Measurements from ENCODE around the gene PTPN18. TPM values are rescaled to one million over a fixed set of nuclear protein-coding genes. Genes with fewer than 3 reads are reported as not detected.
A peak's percentile ranks its signal among the peaks of the same experiment; 100 is the strongest.

The PTPN18 gene, protein sequence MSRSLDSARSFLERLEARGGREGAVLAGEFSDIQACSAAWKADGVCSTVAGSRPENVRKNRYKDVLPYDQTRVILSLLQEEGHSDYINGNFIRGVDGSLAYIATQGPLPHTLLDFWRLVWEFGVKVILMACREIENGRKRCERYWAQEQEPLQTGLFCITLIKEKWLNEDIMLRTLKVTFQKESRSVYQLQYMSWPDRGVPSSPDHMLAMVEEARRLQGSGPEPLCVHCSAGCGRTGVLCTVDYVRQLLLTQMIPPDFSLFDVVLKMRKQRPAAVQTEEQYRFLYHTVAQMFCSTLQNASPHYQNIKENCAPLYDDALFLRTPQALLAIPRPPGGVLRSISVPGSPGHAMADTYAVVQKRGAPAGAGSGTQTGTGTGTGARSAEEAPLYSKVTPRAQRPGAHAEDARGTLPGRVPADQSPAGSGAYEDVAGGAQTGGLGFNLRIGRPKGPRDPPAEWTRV
- total RNA-seq, result 72.6 and 72.9 TPM in 2 replicates

- no peaks in the 10 kb centered on the region for H3K9me3 Mint-ChIP-seq
- H3K27me3 Mint-ChIP-seq (ENCODE audit: low read depth), result peaks cover 2% of the 10 kb centered on the region
- H3K27ac Mint-ChIP-seq, result no peak within 1 kb of the TSS
- DNase-seq (ENCODE audit: low spot score), result peak; percentile 55
- peaks cover 13% of the 10 kb centered on the region for H3K4me1 Mint-ChIP-seq (ENCODE audit: low read depth)
- intact Hi-C loops (cut with micrococcal nuclease), result loop anchor here (1.0 to 2.0 kb wide), 2 partner anchors 14 to 15 kb away; partner anchors contain the start of gene IMP4
- H3K36me3 Mint-ChIP-seq (ENCODE audit: low read depth), result peaks cover 3% of the 10 kb centered on the region
- peak within 1 kb of the TSS; percentile 81 for H3K4me3 Mint-ChIP-seq (ENCODE audit: low read depth)
These were observed at the start of gene PTPN18 for GRCh38 chr2:130355578-130356431. TSS of gene PTPN18 (plus strand) at chr2:130356056. CDS start at chr2:130356108, 52 bp downstream.

DNA sequence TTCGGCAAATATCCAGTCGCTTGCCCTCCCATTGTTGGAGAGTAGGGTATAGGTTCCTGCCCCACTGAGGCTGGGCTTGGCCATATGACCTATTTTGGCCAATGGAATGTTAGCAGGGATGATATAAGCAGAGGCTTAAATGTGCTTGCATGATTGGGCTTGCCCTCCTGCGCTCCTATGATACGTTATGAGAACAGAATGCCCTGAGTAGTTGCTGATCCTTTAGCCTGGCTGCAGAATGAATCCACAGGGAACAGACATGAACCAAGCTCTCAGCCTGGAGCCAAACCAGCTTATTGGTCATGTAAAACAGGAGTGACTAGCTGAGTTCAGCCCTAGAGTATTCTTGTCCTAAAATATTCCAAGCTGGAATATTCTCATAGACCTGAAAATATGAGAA, 48.0 kb upstream of the PTPN18 start:
- intact Hi-C loops (cut with micrococcal nuclease), result no loop called here
- Mint-ChIP-seq H3K4me1 (ENCODE audit: low read depth) (no peaks in the 10 kb centered on the region), H3K27me3 (ENCODE audit: low read depth) (peaks cover 7% of the 10 kb centered on the region), H3K27ac (no peak overlapping the region), H3K9me3 (no peaks in the 10 kb centered on the region), H3K36me3 (ENCODE audit: low read depth) (no peaks in the 10 kb centered on the region), H3K4me3 (ENCODE audit: low read depth) (no peak overlapping the region)
- no peak for DNase-seq (ENCODE audit: low spot score)

- DNase-seq (ENCODE audit: low spot score), result no peak
- no peak overlapping the region for H3K27ac Mint-ChIP-seq
- peaks cover 7% of the 10 kb centered on the region for H3K27me3 Mint-ChIP-seq (ENCODE audit: low read depth)
- no peak overlapping the region for H3K4me3 Mint-ChIP-seq (ENCODE audit: low read depth)
- H3K9me3 Mint-ChIP-seq, result no peaks in the 10 kb centered on the region
- H3K36me3 Mint-ChIP-seq (ENCODE audit: low read depth), result no peaks in the 10 kb centered on the region
- H3K4me1 Mint-ChIP-seq (ENCODE audit: low read depth), result no peaks in the 10 kb centered on the region
- intact Hi-C loops (cut with micrococcal nuclease), result no loop called here
These were observed 45.0 kb upstream of the PTPN18 start for GRCh38 chr2:130310881-130311280.

DNA sequence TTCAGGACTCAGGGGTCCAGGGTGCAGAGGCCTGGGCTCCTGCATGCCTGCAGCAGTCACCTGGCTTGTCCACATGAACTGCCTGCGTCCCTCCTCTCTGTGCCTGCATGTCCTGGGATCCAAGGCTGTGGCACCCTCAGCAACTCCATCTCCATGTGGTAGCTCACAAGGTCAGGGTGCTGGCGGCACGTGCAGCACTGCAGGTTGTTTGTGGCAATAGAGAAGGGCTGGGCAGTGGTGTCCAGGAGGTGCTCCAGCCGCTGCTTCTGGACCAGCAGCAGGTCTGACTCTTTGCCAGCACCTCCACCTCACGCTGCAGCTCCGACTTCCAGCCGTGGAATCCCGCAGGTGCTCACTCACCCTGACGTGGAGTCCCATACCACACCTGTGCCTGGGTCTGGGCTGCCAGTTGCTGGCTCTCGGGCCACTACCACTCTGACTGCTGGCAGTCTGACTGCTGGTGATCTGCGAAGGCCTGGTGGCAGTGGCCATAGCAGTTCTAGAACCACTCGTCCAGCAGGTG, 42.0 kb upstream of the PTPN18 start:
- no peaks in the 10 kb centered on the region for H3K27me3 Mint-ChIP-seq (ENCODE audit: low read depth)
- no peak overlapping the region for H3K27ac Mint-ChIP-seq
- no peaks in the 10 kb centered on the region for H3K4me1 Mint-ChIP-seq (ENCODE audit: low read depth)
- H3K9me3 Mint-ChIP-seq, result no peaks in the 10 kb centered on the region
- H3K4me3 Mint-ChIP-seq (ENCODE audit: low read depth), result no peak overlapping the region
- H3K36me3 Mint-ChIP-seq (ENCODE audit: low read depth), result no peaks in the 10 kb centered on the region
- intact Hi-C loops (cut with micrococcal nuclease), result no loop called here
- no peak for DNase-seq (ENCODE audit: low spot score)

DNA sequence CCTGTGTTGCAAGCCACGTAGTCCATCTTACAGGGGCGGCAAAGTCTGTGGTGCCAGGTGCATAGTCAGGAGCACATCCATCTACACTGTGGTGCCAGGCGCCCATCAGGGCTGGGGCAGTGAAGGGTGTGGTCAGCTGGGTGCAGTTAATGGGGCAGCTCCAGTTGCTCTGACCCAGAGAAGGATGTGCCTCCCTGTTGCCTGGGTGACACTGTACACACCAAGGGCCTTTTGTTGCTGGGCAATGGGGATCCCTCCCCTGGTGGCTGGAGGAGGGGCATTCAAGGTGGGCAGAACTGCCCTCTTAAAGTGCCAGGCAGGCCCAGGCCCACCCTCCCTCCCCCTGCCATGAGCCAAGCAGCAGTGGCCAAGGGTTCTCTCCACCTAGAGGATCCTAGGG, 41.5 kb upstream of the PTPN18 start:
- Mint-ChIP-seq H3K27ac (no peak overlapping the region), H3K9me3 (no peaks in the 10 kb centered on the region), H3K27me3 (ENCODE audit: low read depth) (no peaks in the 10 kb centered on the region), H3K4me1 (ENCODE audit: low read depth) (no peaks in the 10 kb centered on the region), H3K36me3 (ENCODE audit: low read depth) (no peaks in the 10 kb centered on the region), H3K4me3 (ENCODE audit: low read depth) (no peak overlapping the region)
- DNase-seq (ENCODE audit: low spot score), result no peak
- intact Hi-C loops (cut with micrococcal nuclease), result no loop called here

DNA sequence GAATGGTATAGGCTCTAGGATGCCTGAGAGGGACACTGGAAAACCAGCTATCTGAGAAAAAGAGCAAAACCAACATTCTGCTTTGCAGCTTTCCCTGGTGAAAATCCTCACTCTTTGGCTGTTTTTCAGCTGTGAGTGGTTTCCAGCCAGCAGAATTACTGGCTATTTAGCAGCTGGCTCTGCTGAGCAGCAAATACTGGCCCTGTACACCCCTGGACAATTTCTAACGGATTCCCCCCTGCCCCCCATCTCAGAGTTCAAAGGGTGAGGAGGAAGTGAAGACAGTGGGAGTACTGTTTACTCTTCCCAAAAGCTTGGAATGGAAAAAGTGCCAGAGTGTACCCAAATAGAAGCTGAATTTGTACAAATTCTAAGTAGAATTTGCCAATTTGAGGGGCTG, 39.3 kb upstream of the PTPN18 start:
- peaks cover 2% of the 10 kb centered on the region for H3K27me3 Mint-ChIP-seq (ENCODE audit: low read depth)
- H3K36me3 Mint-ChIP-seq (ENCODE audit: low read depth), result no peaks in the 10 kb centered on the region
- H3K4me1 Mint-ChIP-seq (ENCODE audit: low read depth), result no peaks in the 10 kb centered on the region
- H3K9me3 Mint-ChIP-seq, result no peaks in the 10 kb centered on the region
- H3K4me3 Mint-ChIP-seq (ENCODE audit: low read depth), result no peak overlapping the region
- intact Hi-C loops (cut with micrococcal nuclease), result no loop called here
- DNase-seq (ENCODE audit: low spot score), result no peak
- no peak overlapping the region for H3K27ac Mint-ChIP-seq

GRCh38 chr2:130318906-130319305, 37.0 kb upstream of the PTPN18 start:
- no peaks in the 10 kb centered on the region for H3K4me1 Mint-ChIP-seq (ENCODE audit: low read depth)
- H3K27me3 Mint-ChIP-seq (ENCODE audit: low read depth), result peaks cover 12% of the 10 kb centered on the region
- no peak overlapping the region for H3K27ac Mint-ChIP-seq
- no peak overlapping the region for H3K4me3 Mint-ChIP-seq (ENCODE audit: low read depth)
- no peaks in the 10 kb centered on the region for H3K9me3 Mint-ChIP-seq
- H3K36me3 Mint-ChIP-seq (ENCODE audit: low read depth), result no peaks in the 10 kb centered on the region
- no peak for DNase-seq (ENCODE audit: low spot score)
- intact Hi-C loops (cut with micrococcal nuclease), result no loop called here

GRCh38 chr2:130319536-130319935, 36.3 kb upstream of the PTPN18 start:
- Mint-ChIP-seq H3K4me3 (ENCODE audit: low read depth) (no peak overlapping the region), H3K4me1 (ENCODE audit: low read depth) (no peaks in the 10 kb centered on the region), H3K9me3 (no peaks in the 10 kb centered on the region), H3K27me3 (ENCODE audit: low read depth) (peaks cover 16% of the 10 kb centered on the region), H3K27ac (no peak overlapping the region), H3K36me3 (ENCODE audit: low read depth) (no peaks in the 10 kb centered on the region)
- intact Hi-C loops (cut with micrococcal nuclease), result no loop called here
- no peak for DNase-seq (ENCODE audit: low spot score)

- H3K27me3 Mint-ChIP-seq (ENCODE audit: low read depth), result peaks cover 48% of the 10 kb centered on the region
- no peak overlapping the region for H3K4me3 Mint-ChIP-seq (ENCODE audit: low read depth)
- H3K36me3 Mint-ChIP-seq (ENCODE audit: low read depth), result no peaks in the 10 kb centered on the region
- H3K9me3 Mint-ChIP-seq, result no peaks in the 10 kb centered on the region
- peaks cover 5% of the 10 kb centered on the region for H3K4me1 Mint-ChIP-seq (ENCODE audit: low read depth)
- no peak overlapping the region for H3K27ac Mint-ChIP-seq
- intact Hi-C loops (cut with micrococcal nuclease), result no loop called here
- DNase-seq (ENCODE audit: low spot score), result no peak
These were observed 27.9 kb upstream of the PTPN18 start for GRCh38 chr2:130327703-130328527.

- no peaks in the 10 kb centered on the region for H3K9me3 Mint-ChIP-seq
- peaks cover 5% of the 10 kb centered on the region for H3K4me1 Mint-ChIP-seq (ENCODE audit: low read depth)
- H3K4me3 Mint-ChIP-seq (ENCODE audit: low read depth), result no peak overlapping the region
- intact Hi-C loops (cut with micrococcal nuclease), result no loop called here
- H3K36me3 Mint-ChIP-seq (ENCODE audit: low read depth), result no peaks in the 10 kb centered on the region
- H3K27ac Mint-ChIP-seq, result no peak overlapping the region
- peaks cover 42% of the 10 kb centered on the region for H3K27me3 Mint-ChIP-seq (ENCODE audit: low read depth)
- DNase-seq (ENCODE audit: low spot score), result no peak
These were observed 27.1 kb upstream of the PTPN18 start for GRCh38 chr2:130328710-130329109.

DNA sequence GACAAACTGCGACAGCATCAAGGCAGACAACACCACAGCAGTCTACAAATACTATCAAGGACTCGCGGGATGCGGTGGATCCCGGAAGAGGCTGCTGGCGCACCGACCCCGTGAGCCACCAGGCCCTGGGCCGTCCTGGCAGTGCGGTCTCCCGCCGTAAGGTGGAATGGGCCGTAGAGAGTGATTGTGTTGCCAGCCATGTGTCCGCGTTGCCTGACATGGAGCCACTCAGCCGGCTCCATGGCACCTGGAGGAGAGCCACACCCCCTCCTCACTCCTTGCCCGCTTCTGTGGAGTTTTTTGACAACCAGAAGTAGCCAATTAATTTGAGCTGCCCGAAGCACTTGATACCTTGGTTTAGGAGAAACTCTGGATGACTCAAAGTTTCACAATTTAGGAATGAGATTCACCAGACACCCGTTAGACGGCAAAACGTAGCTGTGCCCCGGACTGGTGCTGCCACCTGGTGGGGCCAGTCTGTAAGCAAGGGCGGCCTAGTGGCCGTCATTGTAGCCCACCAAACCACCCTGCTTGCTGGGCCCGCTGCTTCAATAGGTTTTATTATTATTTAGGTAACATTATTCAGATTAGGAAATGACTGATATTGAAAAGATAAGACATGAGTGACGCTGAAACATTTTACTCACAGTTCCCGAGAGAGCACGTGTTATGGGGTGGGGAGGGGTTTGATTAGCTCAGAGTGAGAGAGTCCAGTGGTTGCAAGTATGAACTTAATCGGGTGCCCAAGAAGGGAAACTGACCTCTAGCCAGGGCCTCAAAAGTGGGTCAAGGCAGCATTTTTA, 23.4 kb upstream of the PTPN18 start:
- intact Hi-C loops (cut with micrococcal nuclease), result loop anchor here (1.0 to 10.0 kb wide), 3 partner anchors 151 to 396 kb away; partner anchors contain the start of gene SMPD4
- H3K4me3 Mint-ChIP-seq (ENCODE audit: low read depth), result no peak overlapping the region
- H3K4me1 Mint-ChIP-seq (ENCODE audit: low read depth), result peaks cover 5% of the 10 kb centered on the region

More for the DNA sequence above, 23.4 kb upstream of the PTPN18 start:
- Mint-ChIP-seq H3K9me3 (no peaks in the 10 kb centered on the region), H3K27me3 (ENCODE audit: low read depth) (peaks cover 36% of the 10 kb centered on the region), H3K27ac (no peak overlapping the region), H3K36me3 (ENCODE audit: low read depth) (no peaks in the 10 kb centered on the region)
- peak; percentile 45 for DNase-seq (ENCODE audit: low spot score)

Measured in activated T-helper 2 cell treated with anti-CD3 and anti-CD28 coated beads, Interferon-gamma antibody, Interleukin-2, Interleukin-4, amounts not matched to agents 10 μg/mL and 5 μg/mL and 100 μg/mL, durations not matched to agents 14 hours and 24 hours and 36 hours (primary cell).